HG03066 (cell line): Measurements from ENCODE around the gene ZNF366.

Experiments used
- ATAC-seq: cut with Tn5 transposase; IDR thresholded peaks from one replicate; pipeline ENCODE4 v1.9.1; 2021; ENCODE audit warnings: low read depth; ENCODE audit not compliant: unreplicated experiment

ZNF366 gene

GRCh38 chr5:72507231-72507906 lies at the start of gene ZNF366:
ZNF366 (minus strand) TSS chr5:72507410; CDS start chr5:72461496, 45,914 bp downstream.
- ATAC-seq, result no peak

- ATAC-seq, result peak; percentile 84
Measured at GRCh38 chr5:72556351-72557166, 49.3 kb upstream of the ZNF366 start.

- no peak for ATAC-seq
Measured at GRCh38 chr5:72555871-72556270, 48.7 kb upstream of the ZNF366 start.

GRCh38 chr5:72554897-72555296 lies 47.7 kb upstream of the ZNF366 start:
- no peak for ATAC-seq

GRCh38 chr5:72552041-72552557 lies 44.9 kb upstream of the ZNF366 start:
- no peak for ATAC-seq

GRCh38 chr5:72550595-72550994 lies 43.4 kb upstream of the ZNF366 start:
- ATAC-seq, result no peak

- no peak for ATAC-seq
Measured at GRCh38 chr5:72543811-72544210, 36.6 kb upstream of the ZNF366 start.

GRCh38 chr5:72543365-72543764 lies 36.2 kb upstream of the ZNF366 start:
- ATAC-seq, result no peak

GRCh38 chr5:72542695-72543094 lies 35.5 kb upstream of the ZNF366 start:
- no peak for ATAC-seq

GRCh38 chr5:72541501-72542225 lies 34.5 kb upstream of the ZNF366 start:
- no peak for ATAC-seq

- ATAC-seq, result no peak
Measured at GRCh38 chr5:72540759-72541438, 33.7 kb upstream of the ZNF366 start.

GRCh38 chr5:72539726-72540125 lies 32.5 kb upstream of the ZNF366 start:
- no peak for ATAC-seq

- ATAC-seq, result no peak
Measured at GRCh38 chr5:72539038-72539437, 31.8 kb upstream of the ZNF366 start.

GRCh38 chr5:72537166-72537565 lies 30.0 kb upstream of the ZNF366 start:
- ATAC-seq, result no peak

GRCh38 chr5:72531496-72532190 lies 24.4 kb upstream of the ZNF366 start:
- ATAC-seq, result no peak

GRCh38 chr5:72530196-72530595 lies 23.0 kb upstream of the ZNF366 start:
- no peak for ATAC-seq

GRCh38 chr5:72529383-72529782 lies 22.2 kb upstream of the ZNF366 start:
- no peak for ATAC-seq

- ATAC-seq, result no peak
Measured at GRCh38 chr5:72525816-72526215, 18.6 kb upstream of the ZNF366 start.

GRCh38 chr5:72523960-72524582 lies 16.9 kb upstream of the ZNF366 start:
- peak; percentile 63 for ATAC-seq
